ENCODE results near the gene SLC6A20.

SLC6A20 gene, protein sequence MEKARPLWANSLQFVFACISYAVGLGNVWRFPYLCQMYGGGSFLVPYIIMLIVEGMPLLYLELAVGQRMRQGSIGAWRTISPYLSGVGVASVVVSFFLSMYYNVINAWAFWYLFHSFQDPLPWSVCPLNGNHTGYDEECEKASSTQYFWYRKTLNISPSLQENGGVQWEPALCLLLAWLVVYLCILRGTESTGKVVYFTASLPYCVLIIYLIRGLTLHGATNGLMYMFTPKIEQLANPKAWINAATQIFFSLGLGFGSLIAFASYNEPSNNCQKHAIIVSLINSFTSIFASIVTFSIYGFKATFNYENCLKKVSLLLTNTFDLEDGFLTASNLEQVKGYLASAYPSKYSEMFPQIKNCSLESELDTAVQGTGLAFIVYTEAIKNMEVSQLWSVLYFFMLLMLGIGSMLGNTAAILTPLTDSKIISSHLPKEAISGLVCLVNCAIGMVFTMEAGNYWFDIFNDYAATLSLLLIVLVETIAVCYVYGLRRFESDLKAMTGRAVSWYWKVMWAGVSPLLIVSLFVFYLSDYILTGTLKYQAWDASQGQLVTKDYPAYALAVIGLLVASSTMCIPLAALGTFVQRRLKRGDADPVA

DNA sequence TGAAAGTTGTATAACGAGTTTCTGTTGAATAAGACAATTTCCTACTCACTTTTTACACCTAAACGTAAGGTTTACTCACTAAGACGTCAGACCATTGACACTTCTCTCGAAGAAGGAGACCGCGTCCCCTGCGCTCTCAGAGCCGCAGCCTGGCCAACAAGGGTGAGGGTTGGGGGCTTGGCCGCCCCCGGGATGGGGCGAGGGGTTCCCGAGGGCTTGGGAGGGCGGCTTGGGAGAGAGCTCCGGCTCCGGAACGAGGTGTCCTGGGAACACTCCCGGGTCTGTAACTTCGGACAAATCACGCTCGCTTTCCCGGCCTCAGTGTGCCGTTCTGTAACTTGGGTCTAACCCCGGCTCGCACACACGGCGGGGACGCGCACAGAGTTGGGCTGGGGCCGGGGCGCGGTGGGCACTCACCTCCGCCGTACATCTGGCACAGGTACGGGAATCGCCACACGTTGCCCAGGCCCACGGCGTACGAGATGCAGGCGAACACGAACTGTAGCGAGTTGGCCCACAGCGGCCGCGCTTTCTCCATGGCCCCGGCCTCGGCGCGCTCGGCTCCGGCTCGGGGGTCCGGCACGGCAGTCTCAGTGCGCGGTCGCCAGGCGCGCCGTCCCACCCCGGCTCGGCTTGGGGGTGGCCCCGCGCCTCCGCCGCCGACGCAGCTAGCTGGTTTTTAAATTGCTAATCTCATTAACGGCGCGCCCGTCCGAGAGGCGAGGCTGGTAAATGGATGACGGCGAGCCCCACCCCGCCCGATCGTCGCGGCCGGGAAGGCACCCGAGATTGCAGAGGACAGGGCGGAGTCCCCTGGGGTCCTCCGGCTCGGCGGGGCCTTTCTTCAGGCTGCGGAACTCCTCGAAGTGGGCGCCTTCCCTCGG, at the start of gene SLC6A20:
Gene SLC6A20 (minus strand): TSS at position 655 of the 884 bp plus-strand sequence. CDS start 117 bp downstream, at position 538.
- DNase-seq: no peak

DNA sequence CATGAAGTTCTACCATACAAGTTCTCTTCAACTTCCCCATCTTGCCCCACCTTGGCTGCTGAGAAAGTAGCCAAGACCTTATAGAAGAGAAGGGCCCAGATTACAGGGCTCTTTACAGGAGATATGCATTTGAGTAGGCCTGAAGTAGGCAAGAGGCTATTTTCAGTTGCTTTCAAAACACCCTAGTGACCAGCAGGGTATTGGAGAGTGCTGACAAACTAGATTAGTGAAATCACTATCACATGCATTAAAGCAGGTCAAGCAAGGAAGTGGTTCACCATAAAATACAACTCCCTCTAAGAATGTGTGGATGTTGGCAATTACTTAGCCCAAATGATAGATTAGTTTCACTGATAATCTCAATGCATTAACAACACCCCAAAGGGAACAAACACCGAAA, 48.3 kb upstream of the SLC6A20 start:
- DNase-seq: no peak

DNA sequence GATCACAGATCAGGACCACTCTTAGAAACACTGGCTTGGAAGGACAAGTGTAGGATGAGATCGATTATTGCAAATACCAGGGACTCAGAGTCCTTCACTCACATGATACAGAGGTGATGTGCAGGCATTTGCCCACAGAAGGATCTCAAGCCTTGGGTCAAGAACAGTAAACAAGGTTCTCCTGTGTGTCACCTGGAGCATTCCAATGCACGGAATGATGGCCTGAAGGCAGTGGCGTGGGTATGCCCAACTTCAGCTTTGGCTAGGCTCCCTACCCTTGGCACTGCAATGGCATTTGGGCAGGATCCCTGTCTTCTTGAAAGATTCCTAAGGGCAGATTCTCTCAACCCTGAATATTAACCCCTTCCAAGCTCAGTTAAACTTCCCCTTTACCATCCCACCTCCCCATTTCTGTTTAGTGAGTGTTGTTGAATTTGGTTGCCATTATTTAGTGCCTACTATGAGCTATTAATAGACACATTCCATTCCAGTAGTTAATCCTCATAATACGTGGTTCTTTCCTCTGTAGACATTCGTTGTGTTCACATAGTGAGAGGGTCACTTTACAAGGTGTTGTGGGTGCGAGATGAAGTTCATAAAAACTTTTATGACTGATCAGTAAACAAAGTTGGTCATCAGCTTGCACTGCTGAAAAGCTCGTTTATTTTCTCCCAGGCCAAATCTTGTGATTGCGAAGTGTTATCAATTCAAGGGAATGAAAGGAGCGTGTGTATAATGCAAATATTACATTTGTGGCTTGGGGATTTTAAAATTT, 46.7 kb upstream of the SLC6A20 start:
- DNase-seq: no peak

DNA sequence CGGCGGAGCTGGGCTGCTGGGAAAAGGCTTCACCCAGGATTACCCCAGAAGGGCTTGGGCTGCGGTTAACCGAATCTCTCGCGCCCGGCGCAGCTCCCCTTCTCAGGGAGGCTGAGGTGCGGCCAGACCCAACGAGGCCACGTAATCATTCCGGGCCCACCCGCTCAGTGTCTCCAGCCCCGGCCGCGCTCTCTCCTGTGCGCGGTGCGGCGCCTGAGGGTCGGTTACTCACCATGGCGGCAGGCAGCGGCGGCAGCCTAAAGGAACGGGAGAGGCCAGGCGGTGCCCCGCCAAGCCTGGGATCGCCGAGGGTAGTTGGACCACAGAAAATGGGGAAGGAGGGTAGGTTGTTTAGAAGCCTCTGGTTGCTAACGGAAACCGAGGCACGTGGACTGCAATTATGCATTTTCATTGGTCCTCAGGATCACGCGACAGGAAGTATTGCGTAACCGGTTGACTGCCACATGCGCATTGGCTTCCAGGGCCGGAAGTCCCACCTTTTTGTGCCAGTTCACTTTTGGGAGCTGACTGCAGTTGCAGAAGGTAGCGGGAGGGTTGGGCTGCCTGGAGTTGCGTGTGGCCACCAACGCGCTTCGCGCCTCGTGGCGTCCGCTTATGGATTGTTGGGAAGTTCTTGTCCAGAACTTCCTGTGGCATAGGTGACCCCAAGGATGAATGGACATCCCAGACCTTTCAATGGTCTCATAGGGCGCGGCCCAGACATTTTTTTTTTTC, 45.6 kb upstream of the SLC6A20 start, which contains the start of gene LZTFL1:
Gene LZTFL1 (minus strand): TSS at position 363 of the 735 bp plus-strand sequence. CDS start 128 bp downstream, at position 235.
- peak; percentile 63 for DNase-seq

DNA sequence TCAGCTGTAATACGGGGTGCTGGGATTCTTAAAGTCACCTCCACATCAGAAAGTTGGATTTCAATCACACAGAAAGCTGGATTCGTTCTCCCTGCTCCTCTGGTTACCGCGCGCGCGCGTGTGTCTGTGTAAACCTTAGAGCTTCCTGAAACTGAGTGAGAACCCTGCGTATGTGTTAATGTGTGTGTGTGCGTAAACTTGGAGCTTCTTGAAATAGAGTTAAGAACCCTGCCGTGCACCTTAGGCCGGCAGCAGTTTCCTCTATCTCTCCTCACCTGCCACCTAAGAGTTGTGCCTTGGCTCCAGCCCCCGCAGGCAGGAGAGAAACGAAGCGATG, 45.1 kb upstream of the SLC6A20 start:
- DNase-seq: no peak

DNA sequence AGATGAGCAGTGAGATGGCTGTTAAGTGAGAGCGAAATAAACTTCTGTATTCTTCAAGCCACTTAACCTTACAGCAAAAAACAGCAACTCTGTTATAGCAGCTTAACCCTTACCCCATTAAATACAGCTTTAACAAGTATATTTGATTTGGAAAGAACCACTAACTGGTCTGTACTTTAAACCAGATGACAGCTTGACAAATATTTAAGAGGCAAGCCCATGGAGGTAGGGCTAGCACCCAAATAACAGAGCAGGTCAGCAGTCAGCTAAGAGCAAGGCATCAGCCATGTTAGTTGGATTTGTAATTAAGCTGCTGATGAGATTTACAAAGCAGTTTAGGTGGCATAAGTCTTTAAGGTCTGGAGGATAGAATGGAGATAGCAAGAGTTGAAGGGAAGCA, 42.1 kb upstream of the SLC6A20 start:
- DNase-seq: no peak

DNA sequence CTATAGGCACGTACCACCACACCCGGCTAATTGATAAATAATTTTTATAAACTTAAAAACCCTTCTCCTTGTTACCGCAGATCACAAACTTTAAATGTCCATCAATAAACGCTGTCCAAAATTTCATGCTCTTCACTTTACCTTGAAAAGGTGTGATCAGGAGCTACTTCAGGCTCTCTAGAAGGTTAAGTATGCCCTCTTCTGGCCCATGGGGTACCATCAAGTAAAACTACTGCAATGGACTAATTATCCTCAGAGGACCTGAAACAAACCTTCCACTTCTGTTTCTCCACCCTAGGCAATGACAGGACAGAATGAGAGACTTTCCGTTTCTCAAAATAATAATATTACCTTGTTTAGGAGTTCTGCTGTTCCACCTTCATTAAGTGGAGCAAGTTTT, 36.4 kb upstream of the SLC6A20 start:
- DNase-seq: no peak

DNA sequence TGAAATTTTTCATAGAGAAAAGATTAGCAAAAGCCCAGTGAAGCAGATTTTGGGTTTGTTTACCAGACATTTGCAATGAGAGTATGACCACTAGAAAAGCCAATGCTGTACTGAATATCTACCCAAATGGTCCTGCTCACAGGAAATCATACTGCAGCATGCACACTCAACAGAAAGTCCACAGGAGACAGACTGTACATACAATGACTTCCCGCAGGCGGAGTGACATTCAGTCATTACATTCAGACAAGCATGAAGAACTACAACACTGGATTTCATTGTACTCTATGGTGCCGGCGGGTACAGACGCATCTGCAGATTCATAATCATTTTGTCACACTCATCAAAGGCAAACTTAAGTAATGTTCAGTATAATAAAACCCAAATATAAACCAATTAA, 33.8 kb upstream of the SLC6A20 start:
- DNase-seq: no peak

DNA sequence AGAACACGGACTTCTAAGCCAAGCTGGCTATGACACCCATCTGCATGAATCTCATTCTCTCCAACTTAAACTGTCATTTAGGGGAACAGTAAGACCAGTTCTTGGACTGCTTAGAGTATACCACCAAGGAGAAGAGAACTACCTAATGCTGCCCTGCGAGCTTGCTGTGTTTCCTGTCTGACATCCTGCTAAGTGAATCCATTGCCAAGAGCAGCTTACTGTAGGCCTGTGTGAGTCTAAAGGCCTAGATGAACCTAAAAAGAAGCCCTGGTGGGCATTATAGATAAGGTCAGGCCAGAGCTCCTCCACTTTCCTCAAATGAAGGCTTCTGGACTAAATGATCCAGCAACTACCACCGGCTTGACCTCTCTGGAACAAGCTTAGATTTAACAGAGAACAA, 30.6 kb upstream of the SLC6A20 start:
- no peak for DNase-seq

DNA sequence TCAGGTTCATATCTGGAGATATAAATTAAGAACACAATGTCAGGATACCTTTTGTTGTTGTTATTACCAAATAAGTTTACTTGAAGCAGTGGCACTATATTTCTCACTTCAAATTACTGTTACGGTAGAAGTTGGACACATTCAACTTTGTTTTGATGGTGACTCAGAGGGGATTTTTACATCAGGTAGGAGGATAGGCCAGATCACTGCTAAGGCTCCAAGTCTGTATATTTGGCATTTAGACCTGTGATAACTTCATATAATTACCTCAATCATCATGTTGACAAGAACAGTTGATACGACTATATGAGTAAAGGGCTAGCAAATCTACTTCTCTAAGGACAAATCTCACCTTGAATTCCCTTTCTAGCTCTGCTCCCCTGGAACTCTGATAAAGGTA, 30.0 kb upstream of the SLC6A20 start:
- no peak for DNase-seq

DNA sequence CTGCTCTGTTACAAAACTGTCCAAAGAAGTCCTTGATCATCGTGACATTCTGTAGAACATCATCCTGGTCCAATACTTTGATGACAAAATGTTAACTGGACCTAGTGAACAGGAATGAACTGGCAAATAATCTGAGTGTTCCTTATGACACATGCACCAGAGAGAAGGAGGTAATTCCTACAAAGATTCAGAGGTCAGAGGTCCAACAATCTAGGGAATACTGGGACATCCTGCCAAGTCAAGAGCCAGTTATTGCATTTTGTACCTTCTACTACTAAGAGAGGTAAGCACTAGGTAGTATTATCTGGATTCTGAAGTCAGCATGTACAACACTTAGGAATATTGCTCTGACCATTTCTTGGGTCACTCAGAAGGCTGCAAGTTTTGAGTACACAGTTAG, 24.8 kb upstream of the SLC6A20 start:
- no peak for DNase-seq

DNA sequence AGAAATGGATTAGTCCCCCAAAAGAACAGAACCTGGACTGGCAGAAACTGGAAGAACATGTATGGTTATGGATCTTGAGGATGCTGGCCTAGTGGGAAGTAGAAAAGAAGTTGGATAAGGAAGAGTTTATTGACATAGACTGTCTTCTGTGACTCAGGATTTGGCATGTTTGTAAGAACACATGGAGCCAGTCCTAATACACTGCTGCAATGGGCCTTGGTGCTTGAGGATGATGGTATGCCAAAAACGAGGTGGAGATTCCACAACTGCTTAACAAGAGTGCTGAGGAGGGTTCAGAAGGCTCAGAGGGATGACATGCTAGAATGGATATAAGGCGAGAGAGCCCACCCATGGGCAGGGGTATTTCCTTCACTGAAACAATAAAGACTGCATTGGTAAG, 23.2 kb upstream of the SLC6A20 start:
- DNase-seq: no peak

DNA sequence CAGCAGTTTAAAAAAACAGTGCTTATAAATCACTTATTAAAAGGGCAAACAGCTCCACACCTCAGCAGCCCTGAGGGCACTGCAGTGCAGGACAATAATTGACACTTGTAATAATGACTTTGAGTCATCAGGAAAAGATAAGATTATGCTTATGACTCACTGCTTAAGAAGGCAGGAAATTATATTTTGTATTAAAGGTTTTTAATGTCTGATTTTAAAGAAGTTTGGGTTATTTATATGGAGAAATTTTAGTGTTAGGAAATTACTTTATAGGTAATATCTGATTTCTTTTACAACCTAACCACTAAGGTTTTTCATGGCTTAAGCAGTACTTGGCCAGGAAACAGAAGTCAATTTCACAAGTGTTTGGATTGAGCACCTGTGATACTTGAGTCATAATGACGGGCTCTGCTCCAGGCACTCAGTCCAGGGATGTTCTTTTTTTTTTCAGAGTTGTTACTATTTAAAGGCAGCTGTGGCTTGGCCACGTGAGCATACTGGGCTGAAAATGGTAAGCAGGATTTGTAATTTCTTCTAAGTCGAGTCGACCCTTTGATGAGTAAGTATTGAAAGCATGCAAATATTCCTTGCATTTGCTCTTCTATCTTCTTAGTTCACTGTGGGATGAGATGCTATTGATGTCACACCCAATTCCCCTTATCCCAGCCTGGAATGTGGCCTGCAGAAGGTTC, 21.6 kb upstream of the SLC6A20 start:
- no peak for DNase-seq

DNA sequence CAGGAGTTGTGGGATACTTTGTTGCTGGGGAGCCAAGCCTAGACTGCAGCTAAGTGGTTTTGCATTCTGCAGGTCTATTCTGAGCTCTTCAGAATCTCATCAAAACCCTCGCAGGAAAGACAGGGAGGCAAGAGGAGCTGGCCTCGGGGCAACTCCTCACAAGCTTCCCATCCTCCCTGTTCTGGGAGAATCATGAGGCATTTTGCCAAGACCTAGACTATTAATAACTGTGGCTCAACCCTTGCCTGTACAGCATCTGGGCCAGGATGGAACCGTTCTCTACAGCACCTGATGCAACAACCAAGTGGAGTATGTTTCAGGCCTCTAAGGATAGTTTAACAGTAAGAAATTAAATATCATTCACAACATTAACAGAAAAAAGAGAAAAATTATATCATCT, 20.2 kb upstream of the SLC6A20 start:
- no peak for DNase-seq

DNA sequence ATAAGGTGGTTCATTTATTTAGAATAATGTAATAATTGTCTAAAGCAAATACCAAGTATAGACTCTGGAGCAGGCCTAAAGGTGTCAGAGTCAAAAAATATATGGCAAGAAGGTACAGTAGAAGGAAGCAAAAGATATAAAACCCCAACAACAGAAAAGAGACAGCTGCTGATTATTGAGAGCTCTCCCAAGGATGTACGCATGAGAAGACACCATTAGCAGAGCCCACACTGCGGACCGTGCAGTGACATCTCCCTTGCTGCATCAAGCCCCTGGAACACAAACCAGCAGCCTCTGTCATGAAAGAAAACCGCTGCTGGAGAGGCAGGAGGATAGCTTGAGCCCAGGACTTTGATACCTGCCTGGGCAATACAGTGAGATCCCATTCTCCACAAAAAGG, 18.0 kb upstream of the SLC6A20 start:
- DNase-seq: no peak

DNA sequence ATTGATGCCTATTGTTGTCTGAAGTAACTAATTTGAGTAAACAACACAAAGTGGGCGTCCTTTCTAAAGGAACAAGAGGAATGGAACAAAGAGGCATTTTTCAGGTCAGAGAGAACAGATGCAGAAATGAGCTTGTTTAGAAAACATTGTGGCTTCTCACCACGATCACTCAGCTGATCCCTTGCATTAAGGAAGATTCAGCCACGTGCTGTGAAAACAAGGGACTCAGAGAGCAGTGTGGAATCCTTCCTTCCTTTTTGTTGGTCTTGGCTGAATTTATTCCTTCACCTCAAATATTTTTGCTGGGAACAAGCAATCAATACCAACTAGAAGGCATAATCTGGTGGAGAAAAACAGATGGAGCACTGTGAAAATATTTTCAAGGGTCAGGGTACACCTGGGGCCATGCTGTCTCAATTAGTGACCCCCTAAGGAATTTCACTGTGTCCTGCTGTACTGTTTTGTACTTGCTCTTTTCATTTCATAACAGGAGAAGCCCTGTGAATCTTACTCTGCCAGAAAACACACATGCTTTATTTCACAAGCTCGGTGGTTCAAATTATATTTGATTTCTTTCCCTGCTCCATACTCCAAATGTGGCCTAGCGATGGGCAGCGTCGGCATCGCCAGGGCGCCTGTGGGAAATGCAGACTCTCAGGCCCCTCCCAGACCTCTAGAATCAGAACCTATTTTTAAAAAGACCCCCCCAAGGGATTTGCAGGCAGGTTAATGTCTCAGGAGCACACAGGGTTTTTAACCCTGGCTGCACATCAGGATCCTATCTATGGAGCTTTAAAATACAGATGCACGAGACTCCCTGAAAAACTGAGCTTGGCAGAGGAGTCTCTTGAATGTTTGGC, 11.6 kb upstream of the SLC6A20 start:
- no peak for DNase-seq

DNA sequence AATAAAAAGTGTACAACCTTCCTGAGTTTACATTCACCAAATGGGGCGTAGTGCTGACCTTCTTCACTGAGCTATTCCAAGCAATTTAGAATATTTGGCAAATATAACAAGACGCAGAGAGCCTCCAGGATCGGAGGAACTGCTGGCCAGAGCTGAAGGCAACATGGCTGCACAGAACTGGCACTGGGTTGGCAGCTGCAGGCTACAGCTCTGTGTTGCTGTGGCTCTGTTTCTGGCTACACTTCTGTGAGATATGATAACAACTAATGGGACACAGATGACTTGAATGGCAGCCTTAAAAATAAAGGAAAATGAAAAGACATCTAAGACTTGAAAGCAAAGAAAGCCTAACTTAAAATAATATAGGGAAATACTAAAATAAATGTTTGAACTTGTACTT, 10.8 kb upstream of the SLC6A20 start:
- no peak for DNase-seq

DNA sequence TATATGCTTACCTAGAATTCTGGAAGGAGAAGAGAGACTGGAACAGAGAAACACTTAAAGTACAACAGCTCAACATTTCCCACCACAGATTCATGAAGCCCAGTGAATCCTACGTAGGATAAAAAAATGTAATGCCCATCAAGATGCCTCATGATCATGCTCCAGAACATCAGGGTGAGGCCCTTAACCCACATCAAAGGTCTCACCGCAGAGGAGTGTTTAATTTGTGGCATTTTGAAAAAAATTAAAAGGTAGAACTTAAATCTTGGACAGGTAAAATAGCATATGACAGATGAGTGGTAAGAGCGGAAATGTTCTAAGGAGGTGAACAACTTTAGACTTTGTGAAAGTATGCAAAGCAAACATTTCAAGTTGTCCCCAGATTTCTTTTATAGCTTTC, 9.7 kb upstream of the SLC6A20 start:
- DNase-seq: no peak

DNA sequence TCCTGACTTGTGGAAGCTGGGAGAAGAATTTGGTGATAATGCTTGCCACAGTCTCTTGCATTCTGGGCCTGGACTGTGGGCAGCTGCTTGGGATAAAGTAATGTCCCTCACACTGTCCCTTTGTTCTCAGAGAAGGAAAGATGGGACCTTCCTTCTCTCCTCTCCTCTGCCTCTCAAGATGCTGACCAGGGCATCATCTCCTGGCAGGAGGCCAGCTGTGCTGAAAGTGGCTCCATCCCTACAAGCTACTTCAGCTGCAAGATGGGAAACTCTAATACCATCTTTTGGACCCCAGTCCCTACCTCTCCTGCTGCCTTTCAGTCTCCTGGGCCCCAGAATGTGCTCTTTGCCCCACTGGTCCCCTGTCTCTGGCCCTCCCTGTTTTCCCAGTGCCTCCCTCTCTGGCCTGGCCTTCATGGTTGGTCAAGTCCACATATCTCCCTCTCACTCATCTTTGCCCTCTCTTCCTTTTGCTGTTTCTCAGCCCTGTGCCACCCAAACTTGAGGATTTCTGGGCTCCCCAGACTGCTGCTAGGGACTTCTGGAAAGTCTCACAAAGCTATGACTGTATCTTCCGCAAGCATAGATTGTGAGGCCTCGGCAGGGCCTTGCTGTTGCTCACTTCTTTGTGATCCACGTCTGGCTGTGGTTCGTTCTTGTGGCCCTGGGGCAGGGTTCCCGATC, 7.1 kb upstream of the SLC6A20 start:
- DNase-seq: no peak

DNA sequence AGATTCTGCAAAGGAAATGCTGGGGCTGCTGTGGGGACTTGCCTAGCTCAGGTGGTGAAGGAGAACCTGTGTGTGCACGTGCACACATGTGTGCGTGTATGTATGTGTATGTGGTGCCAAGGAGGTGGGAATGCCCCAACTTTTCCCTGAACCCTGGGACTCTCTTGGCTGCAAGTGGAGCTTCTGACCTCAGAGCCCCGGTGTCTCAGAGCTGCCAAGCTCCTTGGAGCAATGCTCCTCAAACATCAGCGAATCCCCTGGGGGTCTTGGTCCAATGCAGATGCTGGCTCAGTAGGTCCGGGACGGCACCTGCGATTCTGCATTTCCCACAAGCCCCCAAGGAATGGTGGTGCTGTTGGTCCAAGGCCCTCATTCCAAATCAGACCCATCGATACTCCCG, 5.8 kb upstream of the SLC6A20 start:
- DNase-seq: no peak
